K562 (cell line): ENCODE data around the gene DCLK3.

Source experiments
- CREBBP ChIP-seq: IDR thresholded peaks from one replicate; pipeline ENCODE4 v1.6.1; 2012; ENCODE audit warnings: low read depth, mild to moderate bottlenecking, control low read depth, inconsistent platforms, low read length
- FOXJ3 ChIP-seq: sonication (generic); formaldehyde crosslinking; IDR thresholded peaks from 2 replicates; pipeline ENCODE4 v1.4.0; 2020; ENCODE audit warnings: mild to moderate bottlenecking, missing genetic modification reagents
- FUS ChIP-seq: fragments of 200-400 bp; formaldehyde crosslinking; optimal IDR thresholded peaks from 2 replicates; pipeline ENCODE3; 2017; ENCODE audit warnings: low read depth, low read length
- HIVEP1 ChIP-seq: fragments of 250-450 bp; sonication (Bioruptor Pico); IDR thresholded peaks from 2 replicates; pipeline ENCODE4 v1.4.0; 2020; ENCODE audit warnings: mild to moderate bottlenecking
- JUNB ChIP-seq: fragments of 450-650 bp; formaldehyde crosslinking; conservative IDR thresholded peaks from 2 replicates; pipeline ENCODE4 v1.4.0; 2020; ENCODE audit warnings: mild to moderate bottlenecking
- KDM5B ChIP-seq: fragments of 200-600 bp; sonication (generic); IDR thresholded peaks from 2 replicates; pipeline ENCODE4 v1.6.1; 2012; ENCODE audit warnings: low read depth, mild to moderate bottlenecking, moderate library complexity, low read length, control low read depth, inconsistent platforms; ENCODE audit not compliant: insufficient replicate concordance
- MXI1 ChIP-seq: IDR thresholded peaks from 2 replicates; pipeline ENCODE4 v1.6.1; 2011; ENCODE audit warnings: low read depth, mild to moderate bottlenecking, improper control_type of control experiment, low read length
- NR1H2 ChIP-seq: sonication (generic); formaldehyde crosslinking; IDR thresholded peaks from 2 replicates; pipeline ENCODE4 v1.4.0; 2020; ENCODE audit warnings: mild to moderate bottlenecking, missing genetic modification reagents
- PCBP2 ChIP-seq: fragments of 200-400 bp; formaldehyde crosslinking; IDR thresholded peaks from 2 replicates; pipeline ENCODE4 v1.6.1; 2018; ENCODE audit warnings: low read length, low read depth, mild to moderate bottlenecking, moderate library complexity; ENCODE audit not compliant: poor library complexity, severe bottlenecking
- RAD21 ChIP-seq, 2 experiments: fragments of 250-450 bp in 1 of 2; fragments of 450-650 bp in 1 of 2; sonication (Bioruptor Pico) in 1 of 2; formaldehyde crosslinking in 1 of 2; IDR thresholded peaks in 1 of 2; conservative IDR thresholded peaks in 1 of 2; 2 replicates each; pipeline versions ENCODE4 v1.4.0 to v1.8.0; 2020 to 2022; ENCODE audit warnings: mild to moderate bottlenecking in 2 of 2, moderate library complexity in 1 of 2
- RNF2 ChIP-seq: sonication (generic); IDR thresholded peaks from 2 replicates; pipeline ENCODE4 v1.6.1; 2016
- STAT5A ChIP-seq: IDR thresholded peaks from 2 replicates; pipeline ENCODE4 v1.6.1; 2012; ENCODE audit warnings: low read length, inconsistent platforms, borderline replicate concordance
- TAF1 ChIP-seq: IDR thresholded peaks from 2 replicates; pipeline ENCODE4 v1.6.1; 2011; ENCODE audit warnings: mild to moderate bottlenecking, low read length, moderate library complexity; ENCODE audit not compliant: insufficient read depth, control insufficient read depth, severe bottlenecking; ENCODE audit errors: extremely low read depth

DNA sequence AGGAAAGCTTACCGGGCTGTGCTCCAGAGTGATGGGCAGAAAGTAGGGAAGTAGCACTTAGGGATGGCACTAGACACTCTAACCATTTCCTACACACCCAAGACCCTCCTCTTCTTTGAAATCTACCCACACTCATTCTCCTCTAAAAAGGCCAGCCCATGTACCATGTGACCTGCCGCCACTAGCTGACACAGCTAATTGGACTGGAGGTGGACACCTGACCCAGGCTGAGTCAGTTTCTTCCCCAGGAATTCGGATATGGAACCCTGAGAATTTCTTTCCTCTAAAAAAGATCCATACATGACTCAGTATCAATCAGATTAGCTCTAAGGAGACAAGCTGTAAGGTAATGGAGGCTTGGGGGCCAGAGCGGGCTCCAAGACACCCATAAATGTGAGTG, 60.1 kb downstream of the DCLK3 start:
- no peak for TF ChIP-seq STAT5A
- no peak for TF ChIP-seq MXI1
- no peak for TF ChIP-seq KDM5B
- TF ChIP-seq CREBBP: no peak
- TF ChIP-seq FUS: no peak
- TF ChIP-seq HIVEP1 (CRISPR knock-in tag): no peak
- no peak for TF ChIP-seq RAD21 (CRISPR knock-in tag; conservative IDR thresholded peaks at IDR 0.05 in 1 of 2, IDR thresholded peaks at IDR 0.05 in 1 of 2)
- no peak for TF ChIP-seq JUNB
- TF ChIP-seq RNF2: no peak
- no peak for TF ChIP-seq PCBP2
- TF ChIP-seq TAF1: no peak
- TF ChIP-seq NR1H2 (CRISPR knock-in tag): no peak
- no peak for TF ChIP-seq FOXJ3 (CRISPR knock-in tag)
